Measurements from ENCODE around the gene PTGS1.

DNA sequence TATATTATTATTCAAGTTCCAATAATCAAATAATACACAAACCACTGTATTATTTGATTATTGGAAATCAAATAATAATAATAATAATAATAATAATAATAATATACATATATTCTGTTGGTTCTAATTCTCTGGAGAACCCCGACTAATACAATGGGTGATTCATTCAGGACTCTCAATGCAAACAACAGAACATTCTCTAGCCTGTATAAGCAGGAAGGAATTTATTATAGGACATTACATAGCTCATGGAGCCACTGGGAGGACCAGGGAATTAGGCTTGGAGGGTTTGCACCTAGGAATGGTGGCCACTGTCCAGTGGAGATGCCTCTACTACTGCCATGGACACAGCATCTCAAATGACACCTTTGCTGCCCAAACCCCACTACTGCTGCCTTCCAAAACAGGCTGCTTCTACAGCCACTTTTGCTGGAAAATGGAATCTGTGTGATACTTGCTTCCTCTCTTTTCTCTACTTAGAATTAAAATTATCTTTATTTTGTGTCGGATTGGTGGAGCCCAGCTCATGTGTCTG, 25.9 kb downstream of the PTGS1 start:
- TF ChIP-seq, protein P1, sequence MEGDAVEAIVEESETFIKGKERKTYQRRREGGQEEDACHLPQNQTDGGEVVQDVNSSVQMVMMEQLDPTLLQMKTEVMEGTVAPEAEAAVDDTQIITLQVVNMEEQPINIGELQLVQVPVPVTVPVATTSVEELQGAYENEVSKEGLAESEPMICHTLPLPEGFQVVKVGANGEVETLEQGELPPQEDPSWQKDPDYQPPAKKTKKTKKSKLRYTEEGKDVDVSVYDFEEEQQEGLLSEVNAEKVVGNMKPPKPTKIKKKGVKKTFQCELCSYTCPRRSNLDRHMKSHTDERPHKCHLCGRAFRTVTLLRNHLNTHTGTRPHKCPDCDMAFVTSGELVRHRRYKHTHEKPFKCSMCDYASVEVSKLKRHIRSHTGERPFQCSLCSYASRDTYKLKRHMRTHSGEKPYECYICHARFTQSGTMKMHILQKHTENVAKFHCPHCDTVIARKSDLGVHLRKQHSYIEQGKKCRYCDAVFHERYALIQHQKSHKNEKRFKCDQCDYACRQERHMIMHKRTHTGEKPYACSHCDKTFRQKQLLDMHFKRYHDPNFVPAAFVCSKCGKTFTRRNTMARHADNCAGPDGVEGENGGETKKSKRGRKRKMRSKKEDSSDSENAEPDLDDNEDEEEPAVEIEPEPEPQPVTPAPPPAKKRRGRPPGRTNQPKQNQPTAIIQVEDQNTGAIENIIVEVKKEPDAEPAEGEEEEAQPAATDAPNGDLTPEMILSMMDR (IDR thresholded peaks at IDR 0.05; ENCODE audit: control extremely low read depth in 1 of 3, insufficient read depth in 1 of 3, low read depth in 1 of 3, low read length in 3 of 3): no peak
- TF ChIP-seq, protein P2, sequence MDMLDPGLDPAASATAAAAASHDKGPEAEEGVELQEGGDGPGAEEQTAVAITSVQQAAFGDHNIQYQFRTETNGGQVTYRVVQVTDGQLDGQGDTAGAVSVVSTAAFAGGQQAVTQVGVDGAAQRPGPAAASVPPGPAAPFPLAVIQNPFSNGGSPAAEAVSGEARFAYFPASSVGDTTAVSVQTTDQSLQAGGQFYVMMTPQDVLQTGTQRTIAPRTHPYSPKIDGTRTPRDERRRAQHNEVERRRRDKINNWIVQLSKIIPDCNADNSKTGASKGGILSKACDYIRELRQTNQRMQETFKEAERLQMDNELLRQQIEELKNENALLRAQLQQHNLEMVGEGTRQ (IDR thresholded peaks at IDR 0.05; ENCODE audit: low read length): no peak

Data from H1 (cell line).